WTC11 (cell line): ENCODE results near the gene SAMD5. TPM values are rescaled to one million over a fixed set of nuclear protein-coding genes. Genes with fewer than 3 reads are reported as not detected.

Experiments
- ATAC-seq: fragments of 200-7000 bp; cut with Tn5 transposase; 2 replicates; pipeline ENCODE4 v1.10.0; 2021; ENCODE audit warnings: mild to moderate bottlenecking, moderate library complexity
- CTCF ChIA-PET: fragments of 300-600 bp; sonication (Branson Sonifier 250); formaldehyde crosslinking; loops from one replicate; lab custom pipeline; 2021; ENCODE audit warnings: antibody characterized with exemption; lab: Charles Lee
- POLR2A ChIA-PET: fragments of 350-600 bp; sonication (Branson Sonifier 250); formaldehyde crosslinking; loops from one replicate; lab custom pipeline; 2021; ENCODE audit warnings: antibody characterized with exemption; lab: Charles Lee
- DNase-seq: peaks from one replicate; pipeline ENCODE4 v3.0.0; 2021; ENCODE audit warnings: low spot score
- H3K27ac Mint-ChIP-seq: 2 replicates; pipeline ENCODE4 v1.8.0; 2021; ENCODE audit warnings: mixed read lengths
- H3K27me3 Mint-ChIP-seq: 2 replicates; pipeline ENCODE4 v1.8.0; 2021; ENCODE audit warnings: low read depth, mild to moderate bottlenecking, moderate library complexity, mixed read lengths
- H3K36me3 Mint-ChIP-seq: 2 replicates; pipeline ENCODE4 v1.8.0; 2021; ENCODE audit warnings: mixed read lengths
- H3K4me1 Mint-ChIP-seq: 2 replicates; pipeline ENCODE4 v1.8.0; 2022; ENCODE audit warnings: mixed read lengths
- H3K4me3 Mint-ChIP-seq: 2 replicates; pipeline ENCODE4 v1.8.0; 2021; ENCODE audit warnings: mild to moderate bottlenecking, moderate library complexity, mixed read lengths
- H3K9me3 Mint-ChIP-seq: 2 replicates; pipeline ENCODE4 v1.8.0; 2021; ENCODE audit warnings: mixed read lengths
- ELF4 ChIP-seq: sonication (generic); formaldehyde crosslinking; IDR thresholded peaks from 2 replicates; pipeline ENCODE4 v1.8.1; 2022; ENCODE audit warnings: low read depth, mild to moderate bottlenecking, moderate library complexity, missing genetic modification reagents
- EMX1 ChIP-seq: fragments of 250-450 bp; sonication (Bioruptor Pico); IDR thresholded peaks from 2 replicates; pipeline ENCODE4 v1.8.0; 2021; ENCODE audit warnings: mild to moderate bottlenecking
- FOXJ3 ChIP-seq: sonication (generic); formaldehyde crosslinking; IDR thresholded peaks from 2 replicates; pipeline ENCODE4 v1.9.0; 2021; ENCODE audit warnings: missing genetic modification reagents, mild to moderate bottlenecking, borderline replicate concordance
- PRRX2 ChIP-seq: fragments of 250-450 bp; sonication (Bioruptor Pico); IDR thresholded peaks from 2 replicates; pipeline ENCODE4 v1.8.0; 2021; ENCODE audit warnings: mild to moderate bottlenecking
- TCF7 ChIP-seq: sonication (generic); formaldehyde crosslinking; IDR thresholded peaks from 2 replicates; pipeline ENCODE4 v1.8.0; 2022; ENCODE audit warnings: mild to moderate bottlenecking, low read depth, missing genetic modification reagents, moderate library complexity
- ZBTB21 ChIP-seq: sonication (generic); formaldehyde crosslinking; IDR thresholded peaks from 2 replicates; pipeline ENCODE4 v1.8.1; 2023; ENCODE audit warnings: mild to moderate bottlenecking, missing genetic modification reagents, borderline replicate concordance
- ZNF121 ChIP-seq: sonication (generic); formaldehyde crosslinking; IDR thresholded peaks from 2 replicates; pipeline ENCODE4 v1.8.0; 2023; ENCODE audit warnings: missing genetic modification reagents
- total RNA-seq: library from RNA; stranded (reverse); gene quantifications from 3 replicates; pipeline ENCODE4 v1.2.3, GENCODE V29; 2021
- TF ChIP-seq, protein P1 (sequence below): sonication (generic); formaldehyde crosslinking; IDR thresholded peaks from 2 replicates; pipeline ENCODE4 v1.8.0; 2023; ENCODE audit warnings: missing genetic modification reagents
- TF ChIP-seq, protein P2 (sequence below): fragments of 250-450 bp; sonication (Bioruptor Pico); IDR thresholded peaks from 2 replicates; pipeline ENCODE4 v1.9.0; 2021; ENCODE audit warnings: mild to moderate bottlenecking
- TF ChIP-seq, protein P3 (sequence below): fragments of 200-600 bp; IDR thresholded peaks from 2 replicates; pipeline ENCODE4 v1.8.0; 2022; ENCODE audit warnings: antibody characterized with exemption
- TF ChIP-seq, protein P4 (sequence below): sonication (generic); formaldehyde crosslinking; IDR thresholded peaks from 2 replicates; pipeline ENCODE4 v1.8.1; 2022; ENCODE audit warnings: mild to moderate bottlenecking, missing genetic modification reagents, moderate library complexity, borderline replicate concordance
- TF ChIP-seq, protein P5 (sequence below): sonication (generic); formaldehyde crosslinking; IDR thresholded peaks from 2 replicates; pipeline ENCODE4 v1.8.0; 2023; ENCODE audit warnings: missing genetic modification reagents, mild to moderate bottlenecking, borderline replicate concordance

SAMD5 gene
- total RNA-seq, 1 experiment from 2014 or later, result 0.39 TPM

DNA sequence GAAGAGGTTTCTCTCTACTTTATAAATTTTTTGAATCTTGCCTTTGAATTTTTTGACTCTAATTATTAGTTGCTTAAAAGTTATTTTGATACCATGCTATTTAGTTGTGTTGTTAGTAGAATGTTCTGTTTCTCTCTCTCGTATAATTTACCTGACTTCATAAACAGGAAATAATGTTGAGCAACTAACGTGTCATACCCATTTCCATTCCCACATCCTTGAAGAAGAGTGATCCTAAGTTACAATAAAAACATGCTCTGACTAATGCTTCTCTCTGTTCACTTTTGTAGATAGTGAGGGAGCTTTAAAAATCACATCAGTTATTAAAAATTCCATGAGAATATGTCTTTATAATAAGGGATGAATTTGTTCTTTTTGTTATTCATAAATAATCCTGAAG, 69.7 kb downstream of the SAMD5 start:
- DNase-seq (no peak), ATAC-seq (no peak)
- Mint-ChIP-seq H3K27ac (no peak overlapping the region), H3K27me3 (no peaks in the 10 kb centered on the region), H3K4me1 (no peaks in the 10 kb centered on the region; the same call in 1 of the 2 replicates), H3K9me3 (peaks cover 5% of the 10 kb centered on the region), H3K36me3 (no peaks in the 10 kb centered on the region), H3K4me3 (no peak overlapping the region)
- no peak for TF ChIP-seq FOXJ3 (CRISPR knock-in tag)
- TF ChIP-seq, protein P1, sequence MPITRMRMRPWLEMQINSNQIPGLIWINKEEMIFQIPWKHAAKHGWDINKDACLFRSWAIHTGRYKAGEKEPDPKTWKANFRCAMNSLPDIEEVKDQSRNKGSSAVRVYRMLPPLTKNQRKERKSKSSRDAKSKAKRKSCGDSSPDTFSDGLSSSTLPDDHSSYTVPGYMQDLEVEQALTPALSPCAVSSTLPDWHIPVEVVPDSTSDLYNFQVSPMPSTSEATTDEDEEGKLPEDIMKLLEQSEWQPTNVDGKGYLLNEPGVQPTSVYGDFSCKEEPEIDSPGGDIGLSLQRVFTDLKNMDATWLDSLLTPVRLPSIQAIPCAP (CRISPR knock-in tag), result no peak
- no peak for TF ChIP-seq EMX1 (CRISPR knock-in tag)
- POLR2A ChIA-PET, result no interaction called here
- CTCF ChIA-PET, result no interaction called here

DNA sequence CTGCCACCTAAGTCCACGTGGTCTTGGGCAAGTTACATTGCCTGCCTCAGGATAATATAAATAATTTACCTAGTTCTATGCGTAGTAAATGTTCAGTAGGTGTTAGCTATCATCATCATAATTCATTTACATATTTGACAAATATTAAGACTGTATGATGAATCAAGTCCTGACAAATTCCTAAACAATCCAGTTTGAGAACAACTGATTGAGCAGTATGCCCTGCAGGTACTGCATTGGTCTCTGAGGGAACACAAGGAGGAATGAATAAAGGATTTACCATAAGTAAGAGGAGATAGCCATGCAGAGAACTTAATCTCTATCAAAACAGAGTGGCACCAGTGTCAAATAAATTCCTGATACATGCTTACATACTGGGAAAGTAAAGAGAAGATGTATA, 70.4 kb downstream of the SAMD5 start:
- CTCF ChIA-PET, result no interaction called here
- no peaks in the 10 kb centered on the region; the same call in 1 of the 2 replicates for H3K4me1 Mint-ChIP-seq
- peaks cover 5% of the 10 kb centered on the region for H3K9me3 Mint-ChIP-seq
- DNase-seq (no peak), ATAC-seq (no peak)
- TF ChIP-seq TCF7 (CRISPR knock-in tag) (no peak), ZBTB21 (CRISPR knock-in tag) (no peak), ZNF121 (CRISPR knock-in tag) (no peak), ELF4 (CRISPR knock-in tag) (no peak)
- TF ChIP-seq, protein P2, sequence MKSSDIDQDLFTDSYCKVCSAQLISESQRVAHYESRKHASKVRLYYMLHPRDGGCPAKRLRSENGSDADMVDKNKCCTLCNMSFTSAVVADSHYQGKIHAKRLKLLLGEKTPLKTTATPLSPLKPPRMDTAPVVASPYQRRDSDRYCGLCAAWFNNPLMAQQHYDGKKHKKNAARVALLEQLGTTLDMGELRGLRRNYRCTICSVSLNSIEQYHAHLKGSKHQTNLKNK (CRISPR knock-in tag), result no peak
- TF ChIP-seq, protein P3, sequence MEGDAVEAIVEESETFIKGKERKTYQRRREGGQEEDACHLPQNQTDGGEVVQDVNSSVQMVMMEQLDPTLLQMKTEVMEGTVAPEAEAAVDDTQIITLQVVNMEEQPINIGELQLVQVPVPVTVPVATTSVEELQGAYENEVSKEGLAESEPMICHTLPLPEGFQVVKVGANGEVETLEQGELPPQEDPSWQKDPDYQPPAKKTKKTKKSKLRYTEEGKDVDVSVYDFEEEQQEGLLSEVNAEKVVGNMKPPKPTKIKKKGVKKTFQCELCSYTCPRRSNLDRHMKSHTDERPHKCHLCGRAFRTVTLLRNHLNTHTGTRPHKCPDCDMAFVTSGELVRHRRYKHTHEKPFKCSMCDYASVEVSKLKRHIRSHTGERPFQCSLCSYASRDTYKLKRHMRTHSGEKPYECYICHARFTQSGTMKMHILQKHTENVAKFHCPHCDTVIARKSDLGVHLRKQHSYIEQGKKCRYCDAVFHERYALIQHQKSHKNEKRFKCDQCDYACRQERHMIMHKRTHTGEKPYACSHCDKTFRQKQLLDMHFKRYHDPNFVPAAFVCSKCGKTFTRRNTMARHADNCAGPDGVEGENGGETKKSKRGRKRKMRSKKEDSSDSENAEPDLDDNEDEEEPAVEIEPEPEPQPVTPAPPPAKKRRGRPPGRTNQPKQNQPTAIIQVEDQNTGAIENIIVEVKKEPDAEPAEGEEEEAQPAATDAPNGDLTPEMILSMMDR, result no peak
- TF ChIP-seq, protein P4, sequence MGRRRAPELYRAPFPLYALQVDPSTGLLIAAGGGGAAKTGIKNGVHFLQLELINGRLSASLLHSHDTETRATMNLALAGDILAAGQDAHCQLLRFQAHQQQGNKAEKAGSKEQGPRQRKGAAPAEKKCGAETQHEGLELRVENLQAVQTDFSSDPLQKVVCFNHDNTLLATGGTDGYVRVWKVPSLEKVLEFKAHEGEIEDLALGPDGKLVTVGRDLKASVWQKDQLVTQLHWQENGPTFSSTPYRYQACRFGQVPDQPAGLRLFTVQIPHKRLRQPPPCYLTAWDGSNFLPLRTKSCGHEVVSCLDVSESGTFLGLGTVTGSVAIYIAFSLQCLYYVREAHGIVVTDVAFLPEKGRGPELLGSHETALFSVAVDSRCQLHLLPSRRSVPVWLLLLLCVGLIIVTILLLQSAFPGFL (CRISPR knock-in tag), result no peak
- H3K27ac Mint-ChIP-seq, result no peak overlapping the region
- no peak overlapping the region for H3K4me3 Mint-ChIP-seq
- H3K36me3 Mint-ChIP-seq, result no peaks in the 10 kb centered on the region
- no peaks in the 10 kb centered on the region for H3K27me3 Mint-ChIP-seq
- POLR2A ChIA-PET, result no interaction called here

DNA sequence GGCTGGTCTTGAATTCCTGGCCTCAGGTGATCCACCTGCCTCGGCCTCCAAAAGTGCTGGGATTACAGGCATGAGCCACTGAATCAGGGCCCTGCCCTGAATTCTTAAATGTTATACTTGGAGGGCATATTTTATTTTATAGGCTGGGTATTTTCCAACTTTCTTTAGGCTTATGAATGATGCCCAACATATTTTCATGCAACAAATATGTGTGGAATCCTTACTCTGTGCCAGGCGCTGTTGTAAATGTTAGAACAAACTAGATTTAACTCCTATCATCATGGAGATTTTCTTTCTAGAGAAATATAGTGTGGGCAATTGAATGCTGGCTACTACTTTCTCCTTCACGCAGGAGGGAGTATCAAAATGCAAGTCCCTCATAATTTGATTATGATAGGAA, 71.2 kb downstream of the SAMD5 start:
- ATAC-seq (no peak), DNase-seq (no peak)
- Mint-ChIP-seq H3K27ac (no peak overlapping the region), H3K9me3 (peaks cover 5% of the 10 kb centered on the region)
- POLR2A ChIA-PET, result no interaction called here
- no peak for TF ChIP-seq PRRX2 (CRISPR knock-in tag)
- TF ChIP-seq, protein P5, sequence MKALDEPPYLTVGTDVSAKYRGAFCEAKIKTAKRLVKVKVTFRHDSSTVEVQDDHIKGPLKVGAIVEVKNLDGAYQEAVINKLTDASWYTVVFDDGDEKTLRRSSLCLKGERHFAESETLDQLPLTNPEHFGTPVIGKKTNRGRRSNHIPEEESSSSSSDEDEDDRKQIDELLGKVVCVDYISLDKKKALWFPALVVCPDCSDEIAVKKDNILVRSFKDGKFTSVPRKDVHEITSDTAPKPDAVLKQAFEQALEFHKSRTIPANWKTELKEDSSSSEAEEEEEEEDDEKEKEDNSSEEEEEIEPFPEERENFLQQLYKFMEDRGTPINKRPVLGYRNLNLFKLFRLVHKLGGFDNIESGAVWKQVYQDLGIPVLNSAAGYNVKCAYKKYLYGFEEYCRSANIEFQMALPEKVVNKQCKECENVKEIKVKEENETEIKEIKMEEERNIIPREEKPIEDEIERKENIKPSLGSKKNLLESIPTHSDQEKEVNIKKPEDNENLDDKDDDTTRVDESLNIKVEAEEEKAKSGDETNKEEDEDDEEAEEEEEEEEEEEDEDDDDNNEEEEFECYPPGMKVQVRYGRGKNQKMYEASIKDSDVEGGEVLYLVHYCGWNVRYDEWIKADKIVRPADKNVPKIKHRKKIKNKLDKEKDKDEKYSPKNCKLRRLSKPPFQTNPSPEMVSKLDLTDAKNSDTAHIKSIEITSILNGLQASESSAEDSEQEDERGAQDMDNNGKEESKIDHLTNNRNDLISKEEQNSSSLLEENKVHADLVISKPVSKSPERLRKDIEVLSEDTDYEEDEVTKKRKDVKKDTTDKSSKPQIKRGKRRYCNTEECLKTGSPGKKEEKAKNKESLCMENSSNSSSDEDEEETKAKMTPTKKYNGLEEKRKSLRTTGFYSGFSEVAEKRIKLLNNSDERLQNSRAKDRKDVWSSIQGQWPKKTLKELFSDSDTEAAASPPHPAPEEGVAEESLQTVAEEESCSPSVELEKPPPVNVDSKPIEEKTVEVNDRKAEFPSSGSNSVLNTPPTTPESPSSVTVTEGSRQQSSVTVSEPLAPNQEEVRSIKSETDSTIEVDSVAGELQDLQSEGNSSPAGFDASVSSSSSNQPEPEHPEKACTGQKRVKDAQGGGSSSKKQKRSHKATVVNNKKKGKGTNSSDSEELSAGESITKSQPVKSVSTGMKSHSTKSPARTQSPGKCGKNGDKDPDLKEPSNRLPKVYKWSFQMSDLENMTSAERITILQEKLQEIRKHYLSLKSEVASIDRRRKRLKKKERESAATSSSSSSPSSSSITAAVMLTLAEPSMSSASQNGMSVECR (CRISPR knock-in tag), result no peak
- TF ChIP-seq, all 79 proteins: peak for 0
- no peaks in the 10 kb centered on the region; the same call in 1 of the 2 replicates for H3K4me1 Mint-ChIP-seq
- no peaks in the 10 kb centered on the region for H3K27me3 Mint-ChIP-seq
- no peaks in the 10 kb centered on the region for H3K36me3 Mint-ChIP-seq
- CTCF ChIA-PET, result no interaction called here
- no peak overlapping the region for H3K4me3 Mint-ChIP-seq
